ENCODE results near the gene COL18A1.
"Not testable (repeated sequence)": the region's sequence is repeated elsewhere in the genome, so short reads cannot be mapped to it uniquely, and the experiment has no call there.

The COL18A1 gene

DNA sequence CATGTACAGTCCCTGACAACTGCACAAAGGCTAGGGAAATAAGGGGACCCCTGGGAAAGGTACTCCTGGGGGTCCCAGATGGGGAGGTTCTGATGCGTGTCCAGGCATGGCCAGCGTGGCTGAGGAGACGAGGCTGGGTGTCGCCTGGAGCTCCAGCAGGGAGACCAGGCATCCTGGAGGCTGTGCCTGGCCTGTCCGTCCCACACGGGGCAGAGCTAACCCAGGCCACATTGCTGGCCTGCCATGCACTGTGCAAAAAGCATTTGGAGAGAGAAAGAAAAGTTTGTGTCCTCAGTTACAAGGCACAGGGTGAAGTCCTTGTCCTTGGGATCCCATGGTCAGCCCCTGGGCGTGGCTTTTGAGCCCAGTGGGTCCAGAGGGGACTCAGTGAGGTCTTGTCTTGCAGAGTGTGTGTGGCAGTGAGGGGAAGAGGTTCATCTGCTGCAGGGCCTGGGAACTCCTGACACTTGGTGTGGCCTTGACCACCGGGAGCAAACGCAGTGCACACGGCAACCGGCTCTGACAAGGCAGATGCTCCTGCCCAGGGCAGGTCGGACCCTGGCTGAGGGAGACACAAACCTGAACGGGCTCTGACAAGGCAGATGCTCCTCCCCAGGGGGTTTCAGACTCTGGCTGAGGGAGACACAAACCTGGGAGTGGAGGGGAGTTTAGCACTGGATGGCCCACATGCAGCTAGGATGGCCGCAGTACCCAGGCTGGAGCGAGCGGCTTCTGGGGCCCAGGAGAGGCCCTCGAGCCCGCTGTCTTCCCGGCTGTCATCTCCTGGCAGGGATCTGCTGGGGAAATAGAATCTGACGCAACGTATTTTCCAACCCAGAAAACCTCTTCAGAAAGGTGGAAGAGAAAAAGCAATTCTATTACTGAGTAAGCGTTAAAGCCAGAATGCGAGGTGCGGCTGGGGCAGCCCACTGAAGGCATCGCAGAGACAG is 37.3 kb upstream of the COL18A1 start:
- no peak for DNase-seq

DNA sequence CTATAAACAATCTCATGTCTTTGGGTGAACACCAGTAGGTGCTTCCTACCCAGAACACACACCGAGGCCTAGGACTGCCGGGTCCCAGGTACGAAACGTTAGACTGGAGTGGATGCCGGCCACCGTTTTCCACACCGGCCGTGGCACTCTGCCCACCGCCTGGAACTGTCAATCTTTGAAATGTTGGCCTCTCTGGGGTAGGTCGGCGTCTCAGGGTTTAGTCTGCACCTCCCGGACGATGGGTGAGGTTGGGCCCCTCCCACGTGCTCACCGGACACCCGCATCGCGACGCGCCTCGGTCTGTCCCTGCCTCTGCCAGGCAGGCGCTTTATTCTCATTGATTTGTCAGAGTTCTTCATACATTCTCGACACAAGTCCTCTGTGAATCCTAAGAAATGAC is 35.9 kb upstream of the COL18A1 start:
- DNase-seq: not testable (repeated sequence)

- DNase-seq: no peak
Measured at GRCh38 chr21:45370575-45370974, 34.4 kb upstream of the COL18A1 start.

DNA sequence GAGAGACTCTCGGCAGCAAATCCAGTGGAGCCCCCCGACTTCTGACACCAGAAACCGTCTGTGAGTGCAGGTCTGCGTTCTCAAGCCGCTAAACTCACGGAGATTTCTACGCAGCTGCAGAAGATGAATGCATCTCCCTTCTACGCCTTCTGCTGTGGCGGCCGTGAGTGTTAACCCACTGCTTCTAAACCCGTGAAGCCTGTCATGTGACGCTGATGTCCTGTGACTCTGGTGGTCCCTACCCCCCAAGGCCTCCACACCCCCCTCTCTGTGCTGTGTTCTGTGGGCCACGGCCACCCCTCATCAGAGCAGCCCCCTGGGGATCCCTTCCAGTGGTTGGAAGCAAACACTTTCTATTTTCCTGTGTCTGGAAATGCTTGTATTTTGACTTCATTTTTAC is 33.9 kb upstream of the COL18A1 start:
- DNase-seq: no peak

DNA sequence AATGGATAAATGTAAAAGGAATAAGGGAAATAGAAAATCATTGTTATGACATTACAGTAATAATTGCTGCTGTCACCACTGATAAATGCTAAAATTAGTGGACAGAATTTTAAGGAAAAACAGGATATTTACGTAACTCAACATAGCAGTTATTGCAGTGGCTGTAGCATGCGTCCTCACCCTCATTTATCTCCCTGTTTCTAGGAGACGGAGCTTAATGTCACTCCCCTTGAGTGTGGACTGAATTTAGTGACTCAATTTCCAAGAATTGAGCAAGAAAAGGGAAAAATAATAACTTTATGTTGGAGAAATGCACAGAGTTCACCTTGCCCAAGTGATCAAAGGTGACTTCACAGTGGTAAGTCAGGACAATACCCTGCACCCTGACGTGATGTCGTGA is 33.3 kb upstream of the COL18A1 start:
- no peak for DNase-seq

GRCh38 chr21:45372732-45373355 is 32.1 kb upstream of the COL18A1 start:
- DNase-seq: no peak

- DNase-seq: no peak
Measured at GRCh38 chr21:45373991-45374816, 30.8 kb upstream of the COL18A1 start.

DNA sequence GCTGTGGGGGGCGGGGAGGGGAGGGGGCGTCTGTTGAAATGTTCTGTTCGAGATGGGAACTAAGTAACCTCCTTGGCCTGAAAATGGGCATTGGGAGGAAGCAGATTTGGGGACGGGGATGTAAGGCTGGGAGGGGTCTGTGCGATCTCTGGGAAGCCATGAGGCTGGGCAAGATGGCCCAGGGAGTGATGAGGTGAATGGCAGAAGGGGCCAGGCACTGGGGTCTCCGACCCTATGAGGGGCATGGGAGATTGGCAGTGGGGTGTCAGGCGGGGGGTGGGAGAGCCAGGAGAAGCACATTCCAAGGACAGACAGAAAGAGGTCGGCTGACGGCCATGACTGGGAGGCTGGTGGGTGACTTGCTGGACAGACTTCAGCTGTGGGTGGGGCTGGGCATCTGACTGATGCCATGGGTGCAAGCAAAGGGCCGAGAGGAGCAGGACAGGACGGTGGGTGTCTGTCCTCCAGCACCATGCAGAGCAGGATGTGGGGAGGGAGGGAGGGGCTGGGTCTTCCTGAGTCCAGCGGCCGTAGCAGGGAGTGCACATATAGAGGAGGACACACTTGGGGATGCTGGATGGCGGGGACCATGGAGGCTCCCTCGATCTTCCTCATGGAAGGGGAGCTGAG is 30.0 kb upstream of the COL18A1 start:
- DNase-seq: no peak

- no peak for DNase-seq
Measured at GRCh38 chr21:45376459-45377324, 28.3 kb upstream of the COL18A1 start.

DNA sequence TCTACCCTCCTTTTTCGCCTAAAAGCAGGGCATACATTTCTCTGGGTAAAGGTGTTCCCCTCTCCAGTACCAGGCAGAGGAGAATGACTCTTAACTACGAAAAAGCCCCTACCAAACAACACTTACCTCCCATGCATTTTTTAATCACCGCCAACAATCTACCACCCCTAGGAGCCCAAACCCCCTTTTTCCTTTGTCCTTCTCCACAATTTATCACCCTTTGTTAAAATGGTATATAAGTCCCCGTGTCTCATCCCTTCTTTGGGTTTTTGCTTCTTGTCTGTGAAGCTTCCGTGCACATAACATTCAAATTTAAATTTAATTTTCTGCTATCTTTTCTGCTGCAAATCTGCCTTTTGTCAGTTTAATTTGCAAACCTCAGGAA is 27.6 kb upstream of the COL18A1 start:
- no peak for DNase-seq

DNA sequence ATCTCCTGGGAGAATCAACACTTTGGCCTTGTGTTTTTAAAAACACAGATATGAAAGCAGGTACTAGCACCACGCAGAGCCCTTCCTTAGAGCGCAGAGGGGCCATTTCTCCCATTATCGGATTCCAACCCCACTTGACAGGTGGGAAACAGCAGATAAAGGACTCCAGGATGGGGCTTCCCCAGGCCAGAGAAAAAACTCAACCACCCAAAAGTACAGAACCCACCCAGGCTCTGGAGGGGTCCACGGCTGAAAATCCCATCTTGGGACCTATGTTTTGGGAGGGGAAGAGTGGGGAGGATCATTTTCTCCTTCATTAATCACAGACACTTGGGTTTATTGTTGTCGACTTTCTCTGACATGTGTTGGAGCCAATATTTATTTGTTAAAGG is 27.1 kb upstream of the COL18A1 start:
- DNase-seq: no peak

GRCh38 chr21:45378258-45378966 is 26.6 kb upstream of the COL18A1 start:
- DNase-seq: no peak

DNA sequence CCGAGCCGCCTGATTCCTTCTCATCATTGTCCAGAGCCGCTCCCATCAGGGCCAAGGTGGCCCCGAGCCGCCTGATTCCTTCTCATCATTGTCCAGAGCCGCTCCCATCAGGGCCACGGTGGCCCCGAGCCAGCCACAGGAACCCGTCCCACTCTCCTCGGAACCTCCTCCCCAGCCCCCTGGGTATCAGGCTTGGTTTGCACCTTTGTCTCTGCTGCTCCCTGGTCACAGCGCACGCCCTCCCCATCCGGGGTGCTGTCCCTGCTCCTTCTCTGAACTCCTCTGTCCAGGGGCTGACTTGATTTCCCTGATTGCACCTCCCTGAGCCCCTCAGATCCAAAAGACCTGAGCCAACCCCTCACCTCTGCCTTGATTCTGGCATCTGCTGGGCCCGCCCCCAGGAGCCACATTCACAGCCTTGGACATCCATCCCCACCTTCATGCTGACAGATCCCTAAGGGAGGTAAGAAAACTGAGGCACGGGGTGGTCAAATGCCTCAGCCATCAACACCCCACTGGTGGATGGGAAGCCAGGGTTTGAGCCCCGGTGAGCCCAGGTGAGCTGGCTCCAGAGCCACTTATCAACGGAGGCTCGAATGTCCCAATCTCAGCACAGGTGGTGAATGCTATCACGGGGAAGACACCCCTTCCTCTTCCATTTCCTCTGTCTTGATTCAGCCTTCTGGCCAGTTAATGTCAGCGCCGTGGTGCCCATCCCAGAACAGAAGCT is 25.6 kb upstream of the COL18A1 start:
- no peak for DNase-seq

DNA sequence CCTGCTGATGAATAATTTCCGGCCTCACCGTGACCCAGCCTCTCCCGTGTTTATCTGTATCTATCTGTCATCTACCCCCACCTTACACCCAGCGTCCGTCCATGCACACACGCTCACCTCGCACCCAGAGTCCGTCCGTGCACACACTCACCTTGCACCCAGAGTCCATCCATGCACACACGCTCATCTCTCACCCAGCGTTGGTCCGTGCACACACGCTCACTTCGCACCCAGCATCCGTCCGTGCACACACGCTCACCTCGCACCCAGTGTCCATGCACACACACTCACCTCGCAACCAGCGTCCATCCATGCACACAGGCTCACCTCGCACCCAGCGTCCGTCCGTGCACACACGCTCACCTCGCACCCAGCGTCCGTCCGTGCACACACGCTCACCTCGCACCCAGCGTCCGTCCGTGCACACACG is 25.0 kb upstream of the COL18A1 start:
- DNase-seq: no peak

GRCh38 chr21:45380566-45380965 is 24.4 kb upstream of the COL18A1 start:
- no peak for DNase-seq

- DNase-seq: no peak
Measured at GRCh38 chr21:45381036-45381787, 23.8 kb upstream of the COL18A1 start.

- DNase-seq: no peak
Measured at GRCh38 chr21:45381865-45382696, 22.9 kb upstream of the COL18A1 start.

DNA sequence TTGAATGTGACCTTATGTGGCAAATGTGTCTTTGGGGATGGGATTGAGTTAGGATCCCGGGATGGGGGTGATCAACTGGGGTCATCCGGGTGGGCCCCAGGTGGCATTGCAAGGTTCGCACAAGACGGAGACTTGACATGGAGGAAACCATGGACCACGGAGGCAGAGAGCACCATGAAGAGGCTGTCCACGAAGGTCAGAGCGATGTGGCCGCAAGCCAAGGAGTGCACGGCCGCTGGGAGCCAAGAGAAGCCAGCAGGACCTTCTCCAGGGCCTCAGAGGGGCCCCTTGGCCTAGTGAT is 22.3 kb upstream of the COL18A1 start:
- no peak for DNase-seq

DNA sequence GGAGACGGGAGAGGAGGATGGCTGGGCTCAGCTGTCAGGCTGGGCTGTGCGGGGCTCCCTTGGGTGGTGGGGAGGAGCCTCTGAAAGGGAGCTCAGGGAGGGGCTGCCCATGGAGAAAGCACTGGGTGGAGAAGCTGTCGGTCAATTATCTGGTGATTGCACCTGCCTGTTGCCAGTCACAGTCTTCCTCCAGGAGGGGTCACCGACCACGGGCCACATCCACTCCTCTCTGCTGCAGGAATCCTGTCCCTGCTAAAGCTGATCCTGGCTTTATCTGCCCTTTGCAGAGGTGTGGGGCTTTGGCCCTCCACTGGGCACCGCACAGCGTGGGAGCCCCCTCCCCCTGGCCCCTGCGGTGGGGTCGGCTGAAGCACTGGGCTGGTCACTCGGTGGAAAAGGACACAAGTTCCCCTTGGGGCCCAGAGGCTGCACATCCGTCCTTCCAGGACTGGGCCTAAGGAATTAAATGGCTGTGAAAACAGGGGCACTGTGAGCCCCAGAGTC is 21.8 kb upstream of the COL18A1 start:
- DNase-seq: no peak

Data from activated gamma-delta T cell (primary cell).